GM11168 (cell line): Measurements from ENCODE around the gene ATP10D.

Experiments
- in situ Hi-C: fragments of 300-500 bp; cut with MboI; formaldehyde crosslinking; loops from one replicate; pipeline ENCODE4 v1.12.0; 2022; ENCODE audit warnings: low sequenced_read_pairs; ENCODE audit not compliant: unreplicated experiment

The ATP10D gene

DNA sequence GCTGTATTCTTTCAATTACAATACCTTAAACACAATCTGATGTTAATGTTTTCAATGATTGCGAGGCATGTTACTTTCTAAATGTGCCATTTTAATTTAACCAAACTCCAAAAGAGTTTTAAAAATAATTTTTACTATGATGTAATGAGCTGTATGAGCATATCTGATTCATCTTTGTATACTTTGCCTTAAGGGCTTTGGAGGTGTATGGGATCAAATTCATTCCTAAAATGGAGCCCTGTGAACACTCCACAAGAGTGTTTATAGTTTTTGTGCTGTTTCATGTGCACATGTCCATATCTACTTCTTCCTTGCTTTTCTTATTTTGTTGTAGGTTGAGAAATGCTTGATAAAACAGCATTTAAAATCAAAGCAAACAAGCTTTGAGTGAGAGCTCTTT, 82.4 kb downstream of the ATP10D start:
- in situ Hi-C loops = no loop called here

DNA sequence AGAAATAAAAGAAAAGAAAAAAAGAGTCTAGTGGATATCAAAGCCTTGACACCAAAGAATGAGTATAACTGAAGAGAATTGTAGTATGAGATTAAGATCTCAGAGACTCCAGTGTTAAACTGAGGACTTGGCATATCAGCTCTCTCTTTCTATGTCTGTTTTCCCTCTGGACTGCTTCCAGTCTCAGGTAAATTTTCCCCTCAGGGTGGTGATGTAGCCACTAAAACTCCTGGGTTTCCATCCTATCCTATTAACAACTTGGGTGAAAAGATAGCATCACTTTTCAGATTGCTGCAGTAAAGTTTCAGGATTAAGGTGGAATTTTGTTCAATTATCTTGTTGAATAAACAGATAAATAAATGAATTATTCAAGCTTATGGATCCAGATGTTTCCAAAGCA, 85.7 kb downstream of the ATP10D start:
- in situ Hi-C loops = no loop called here

DNA sequence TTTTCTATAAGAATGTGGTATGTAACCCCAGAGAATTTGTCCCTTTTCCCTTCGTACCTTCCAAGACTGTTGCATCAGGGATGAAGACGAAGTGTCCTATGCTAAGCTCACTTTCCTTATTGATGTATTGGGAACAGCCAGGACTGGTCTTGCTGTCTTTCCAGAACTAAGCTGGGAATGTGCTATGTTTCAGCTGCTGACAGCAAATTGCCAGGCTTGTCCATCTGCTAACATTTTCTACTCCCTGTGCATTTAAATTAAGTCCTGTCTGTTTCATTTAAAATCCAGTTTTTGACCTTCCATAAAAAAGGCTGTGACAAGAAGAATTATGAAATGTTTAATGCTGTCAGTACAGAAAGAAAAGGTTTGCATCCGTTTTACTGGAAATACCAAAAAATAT, 87.9 kb downstream of the ATP10D start:
- in situ Hi-C loops = no loop called here

DNA sequence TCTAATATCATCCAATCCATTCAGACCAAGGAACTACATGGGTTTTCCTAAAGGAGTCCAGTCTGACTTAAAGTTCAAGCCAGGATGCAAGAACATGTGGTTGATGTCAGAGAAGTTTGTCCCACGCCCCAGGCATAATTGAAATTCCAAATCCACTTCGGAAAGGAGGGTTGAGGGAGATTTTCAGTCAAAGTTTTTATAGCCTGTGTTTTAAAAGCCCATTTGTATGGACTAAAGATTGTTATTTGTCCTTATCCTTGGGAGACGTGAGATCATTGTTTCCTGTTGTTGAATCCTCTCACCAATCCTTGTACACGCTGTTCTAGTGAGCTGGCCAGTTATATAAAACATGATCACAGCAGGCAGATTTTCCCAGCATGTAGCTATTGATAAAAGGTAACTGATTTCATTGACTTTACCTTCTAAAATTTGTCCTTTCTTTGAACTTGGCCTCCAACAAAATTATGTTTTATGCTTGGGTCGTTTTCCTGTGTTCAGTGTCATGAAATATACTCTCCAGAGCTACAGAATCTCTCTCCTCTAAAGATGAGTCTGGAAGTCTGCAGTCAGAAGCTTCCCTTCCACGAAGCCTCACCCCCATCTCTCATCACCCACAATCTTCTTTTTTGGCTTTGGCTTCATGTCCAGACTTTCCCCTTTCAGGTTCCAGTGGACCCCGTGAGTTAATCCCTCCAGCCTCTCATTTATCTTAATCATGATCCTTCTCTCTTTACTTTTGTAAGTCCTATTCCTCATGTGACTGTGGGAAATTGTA, 92.9 kb downstream of the ATP10D start:
- in situ Hi-C loops = no loop called here

DNA sequence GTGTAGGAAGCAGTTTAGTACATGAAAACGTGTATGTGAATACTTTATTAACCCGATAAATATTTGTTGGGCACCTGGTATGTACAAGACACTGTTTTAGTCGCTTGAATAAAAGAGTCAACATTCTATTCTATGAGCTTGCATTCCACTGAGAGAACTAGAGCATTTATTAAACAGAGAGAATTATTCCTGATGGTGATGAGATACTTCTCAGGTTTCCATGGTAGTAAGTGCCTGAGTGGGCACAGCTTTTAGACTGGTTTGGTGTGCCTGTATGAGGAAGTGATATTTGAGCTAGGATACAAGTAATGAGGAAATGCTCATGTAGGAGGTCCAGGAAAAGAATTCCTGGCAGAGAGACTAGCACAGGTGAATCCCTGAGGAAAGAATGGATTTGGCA, 94.2 kb downstream of the ATP10D start:
- in situ Hi-C loops = no loop called here

DNA sequence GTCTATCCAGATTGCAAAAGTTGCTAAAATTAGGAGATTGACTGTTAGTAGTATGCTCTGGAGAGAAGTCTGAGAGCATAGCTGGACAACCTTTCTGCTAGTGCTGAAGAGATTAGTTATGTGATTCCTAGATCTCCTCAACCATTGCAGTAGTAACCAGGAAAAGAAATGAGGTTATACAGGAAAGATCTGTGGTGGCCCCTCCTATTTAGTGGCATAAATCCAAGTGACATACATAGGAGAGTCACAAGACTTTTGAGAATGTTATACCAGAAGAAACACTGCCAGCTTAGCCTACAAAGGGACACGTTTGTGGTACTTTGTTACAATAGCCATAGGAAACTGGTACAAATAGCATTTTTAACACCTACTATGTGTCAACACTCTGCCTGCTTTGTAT, 105.2 kb downstream of the ATP10D start:
- in situ Hi-C loops = no loop called here

DNA sequence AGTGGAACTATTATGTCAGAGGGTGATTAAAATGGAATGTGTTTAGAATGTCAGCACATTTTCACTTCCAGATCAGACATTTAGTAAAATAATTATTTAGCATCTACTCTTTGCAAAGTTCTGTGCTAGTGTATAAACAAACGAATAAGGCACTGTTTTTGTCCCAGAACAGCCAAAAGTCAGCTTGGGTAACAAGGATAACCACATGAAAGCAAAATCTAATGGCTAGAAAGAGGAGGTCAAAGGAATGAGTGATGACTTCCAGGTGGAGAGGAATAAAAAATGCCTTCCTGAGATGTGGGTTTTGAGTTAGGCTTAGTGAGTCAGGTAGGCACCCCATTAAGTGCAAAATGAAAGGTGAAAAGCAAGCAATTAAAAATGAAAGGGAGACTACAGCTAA, 112.6 kb downstream of the ATP10D start:
- in situ Hi-C loops = no loop called here

DNA sequence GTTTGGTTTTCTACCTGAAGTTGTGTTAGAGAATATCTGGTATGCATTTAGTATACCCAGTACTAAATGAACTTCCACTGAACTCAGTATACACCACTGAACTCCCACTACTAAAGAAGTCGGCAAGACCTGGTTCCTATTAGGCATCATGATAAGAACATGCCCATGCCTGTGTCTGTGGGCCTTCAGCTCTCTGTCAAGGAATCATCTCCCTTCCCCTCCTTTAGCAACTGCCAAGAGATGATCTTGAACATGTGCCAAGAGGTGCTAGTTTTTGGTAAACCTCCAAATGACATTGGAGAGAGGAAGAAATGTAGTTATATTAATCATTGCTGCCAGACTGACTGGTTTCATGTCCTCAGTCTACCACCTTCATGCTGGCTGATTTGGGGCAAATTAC, 113.2 kb downstream of the ATP10D start:
- in situ Hi-C loops = no loop called here

DNA sequence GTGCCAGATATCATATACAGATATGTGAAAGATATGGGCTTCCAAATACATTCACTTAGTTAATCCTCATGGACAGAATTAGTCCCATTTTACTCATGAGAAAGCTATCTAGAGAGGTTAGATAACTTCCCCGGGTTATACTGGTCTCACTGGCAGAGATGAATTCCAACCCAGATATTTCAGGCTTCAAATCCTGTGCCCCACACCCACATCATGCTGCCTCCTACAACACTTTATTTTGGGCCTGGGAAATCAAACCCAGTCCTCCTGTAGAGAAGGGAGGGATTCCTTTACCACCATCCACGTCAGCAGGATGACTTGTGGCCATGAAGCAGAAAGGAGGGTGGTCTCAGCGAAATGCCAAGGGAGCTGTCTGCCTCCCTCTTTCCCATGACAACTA, 113.8 kb downstream of the ATP10D start:
- in situ Hi-C loops = no loop called here

DNA sequence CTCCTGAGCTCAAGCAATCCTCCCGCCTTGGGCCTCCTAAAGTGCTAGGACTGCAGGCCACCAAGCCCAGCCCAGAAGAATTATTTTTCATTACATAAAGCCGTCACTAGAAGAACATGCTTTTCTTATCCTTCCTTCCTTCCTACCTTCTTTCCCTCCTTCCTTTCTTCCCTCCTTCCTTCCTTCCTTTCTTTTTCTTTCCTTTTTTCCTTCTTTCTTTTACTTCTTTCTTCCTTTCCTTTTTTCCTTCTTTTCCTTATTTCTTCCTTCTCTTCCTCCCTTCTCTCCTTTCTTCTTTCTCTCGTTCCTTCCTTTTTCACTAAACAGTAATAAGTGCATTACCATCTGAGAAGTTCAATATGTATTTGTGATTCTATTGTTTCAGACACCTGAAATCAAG, 121.4 kb downstream of the ATP10D start:
- in situ Hi-C loops = no loop called here

DNA sequence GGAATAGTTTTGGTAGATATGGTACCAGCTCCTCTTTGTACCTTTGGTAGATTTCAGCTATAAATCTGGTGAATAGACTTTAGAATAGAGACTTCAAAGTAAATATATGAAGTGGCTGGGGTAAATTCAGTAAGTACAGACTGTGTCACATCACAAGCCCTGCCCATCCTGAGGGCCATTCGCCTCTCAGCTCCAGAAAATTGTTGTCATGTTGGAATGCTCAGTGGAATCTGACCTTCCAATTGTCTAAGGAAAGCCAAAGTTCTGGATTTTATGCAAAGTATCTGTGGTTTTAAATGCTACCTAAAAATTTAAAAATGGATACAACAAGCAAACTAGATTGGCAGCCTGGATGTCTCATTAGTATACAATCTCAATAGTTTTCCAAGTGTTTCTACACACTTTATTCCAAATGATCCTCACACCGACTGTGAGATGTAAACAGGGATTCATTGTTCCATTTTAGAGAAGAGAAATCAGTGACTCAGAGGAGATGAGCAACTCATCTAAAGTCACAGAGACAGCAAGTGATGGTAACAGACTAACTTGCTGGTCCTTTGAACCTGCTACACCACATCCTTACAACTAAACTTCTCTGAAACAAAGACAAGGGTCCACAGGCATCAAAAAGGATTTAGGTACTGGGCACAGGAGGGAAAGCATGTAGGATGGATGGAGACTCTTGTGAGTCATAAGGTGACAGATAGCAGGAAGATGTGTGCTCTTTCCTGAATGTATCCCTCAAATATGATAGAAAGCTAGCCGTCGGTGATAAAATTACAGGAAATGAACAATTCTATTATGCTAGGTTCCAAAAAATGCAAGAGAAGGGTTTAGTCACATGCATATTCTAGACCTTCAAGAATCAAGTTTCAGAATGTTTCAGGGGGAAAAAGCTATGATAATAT, 127.3 kb downstream of the ATP10D start:
- in situ Hi-C loops = no loop called here

DNA sequence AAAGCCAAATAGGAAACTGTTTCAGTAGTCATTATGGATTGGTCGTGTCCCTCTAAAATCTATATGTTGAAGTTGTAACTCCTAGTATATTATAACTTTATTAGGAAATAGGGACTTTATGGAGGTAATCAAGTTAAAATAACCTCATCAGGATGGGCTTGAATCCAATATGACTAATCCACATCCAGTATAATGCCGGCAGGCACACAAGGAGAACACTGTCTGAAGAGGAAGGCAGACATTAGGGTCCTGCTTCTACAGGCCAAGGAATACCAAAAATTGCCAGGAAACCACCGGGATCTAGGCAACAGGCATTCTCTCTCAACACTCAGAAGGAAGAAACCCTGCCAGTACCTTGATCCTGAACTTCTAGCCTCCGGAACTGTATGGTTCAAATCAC, 130.3 kb downstream of the ATP10D start:
- in situ Hi-C loops = no loop called here

DNA sequence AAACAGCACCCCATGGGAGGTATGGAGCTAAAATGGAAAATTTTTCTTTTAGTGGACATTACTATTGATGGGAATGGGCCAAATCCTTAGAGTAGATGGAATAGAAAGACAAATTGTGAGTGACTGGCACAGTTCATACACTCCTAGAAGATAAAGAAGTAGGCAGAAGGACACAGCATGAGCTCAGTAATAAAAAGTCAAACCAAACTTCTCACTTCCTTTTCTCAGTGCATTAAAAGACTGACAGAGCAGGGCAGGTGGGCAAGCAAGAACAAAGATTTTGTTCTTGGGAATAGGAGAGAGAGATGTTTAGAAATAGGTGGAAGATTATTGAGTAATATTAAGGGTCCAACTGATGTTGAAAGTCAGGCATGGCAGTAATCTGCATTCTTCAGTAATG, 132.5 kb downstream of the ATP10D start:
- in situ Hi-C loops = no loop called here

DNA sequence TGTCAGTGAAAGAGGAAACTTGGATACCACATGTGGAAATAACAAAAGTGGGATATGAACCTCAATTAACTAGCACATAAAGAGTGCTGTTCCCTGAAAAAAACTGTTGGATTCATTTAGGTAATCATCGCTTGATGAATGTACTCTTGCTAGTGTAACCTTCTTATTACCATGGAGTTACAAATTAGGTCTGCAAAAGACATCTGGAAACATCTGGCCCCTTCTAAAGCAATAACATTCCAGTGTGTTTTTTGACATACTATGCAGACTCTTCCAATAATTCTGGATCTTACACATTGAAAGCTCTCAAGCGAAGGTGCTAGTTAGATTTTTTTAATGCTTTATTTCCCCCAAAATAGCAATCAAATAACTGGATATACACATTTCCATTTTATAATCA, 134.6 kb downstream of the ATP10D start:
- in situ Hi-C loops = no loop called here

DNA sequence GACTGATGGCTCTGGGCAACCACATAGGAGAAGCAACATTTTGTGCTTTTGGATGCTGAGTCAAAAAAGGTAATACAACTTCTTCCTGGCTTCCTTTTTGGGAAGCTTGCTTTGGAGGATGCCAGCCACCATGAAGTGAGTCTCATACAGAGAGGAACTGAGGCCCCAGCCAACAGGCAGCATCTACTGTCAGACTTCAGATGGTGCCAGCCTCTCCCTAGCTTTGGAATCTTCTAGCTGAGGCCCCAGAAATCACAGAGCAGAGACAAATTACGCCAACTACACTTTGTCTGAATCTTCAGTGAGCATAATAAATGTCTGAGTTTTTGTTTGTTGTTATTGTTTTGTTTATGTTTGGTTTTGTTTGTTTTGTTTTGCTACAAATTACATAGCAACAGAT, 136.1 kb downstream of the ATP10D start:
- in situ Hi-C loops = no loop called here

DNA sequence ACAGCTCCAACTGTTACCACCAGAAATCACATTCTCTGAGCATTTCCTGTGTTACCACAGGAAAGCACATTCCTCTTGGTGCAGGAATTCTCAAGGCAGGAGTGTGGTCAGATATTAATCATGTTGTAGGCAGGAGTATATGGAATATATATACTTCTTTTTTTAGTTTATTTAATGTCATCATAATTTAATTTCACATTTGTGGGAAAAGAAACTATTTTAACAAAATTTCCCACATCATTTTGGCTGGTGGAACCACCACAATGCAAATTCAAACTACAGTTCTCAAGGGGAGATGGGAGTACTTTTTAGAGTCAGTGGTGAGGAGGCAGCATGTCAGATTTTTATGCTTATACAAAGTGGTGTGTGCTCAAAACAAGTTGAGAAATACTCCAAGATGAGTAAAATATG, 139.0 kb downstream of the ATP10D start:
- in situ Hi-C loops = no loop called here

DNA sequence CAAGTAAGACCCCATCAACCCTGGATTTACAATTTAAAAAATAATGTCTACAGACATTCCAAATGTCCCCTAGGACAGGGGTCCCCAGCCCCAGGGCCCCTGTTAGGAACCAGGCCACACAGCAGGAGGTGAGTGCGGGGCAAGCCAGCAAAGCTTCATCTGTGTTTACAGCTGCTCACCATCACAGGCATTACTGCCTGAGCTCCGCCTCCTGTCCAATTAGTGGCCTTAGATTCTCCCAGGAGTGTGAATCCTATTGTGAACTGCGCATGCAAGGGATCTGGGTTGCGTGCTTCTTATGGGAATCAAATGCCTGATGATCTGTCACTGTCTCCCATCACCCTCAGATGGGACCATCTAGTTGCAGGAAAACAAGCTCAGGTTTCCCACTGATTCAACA, 146.1 kb downstream of the ATP10D start:
- in situ Hi-C loops = no loop called here

DNA sequence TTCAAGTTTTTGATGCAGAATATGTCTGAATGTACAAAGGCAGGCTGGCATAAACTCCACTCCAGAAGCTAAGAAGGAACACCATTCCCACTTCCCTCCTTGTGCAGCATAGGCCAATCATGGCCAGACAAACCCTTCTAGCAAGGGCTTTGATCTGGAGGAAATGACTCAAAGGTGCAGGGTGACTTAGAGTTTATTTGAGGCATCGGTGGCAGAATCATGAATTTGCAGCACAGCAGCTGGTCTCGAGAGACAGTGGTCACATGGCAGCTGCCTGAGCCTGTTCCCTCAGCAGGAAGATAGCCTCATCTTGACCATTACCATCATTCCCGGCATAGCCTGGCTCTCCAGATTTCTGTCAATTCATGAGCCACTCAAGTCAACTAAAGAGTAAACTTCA, 154.5 kb downstream of the ATP10D start:
- in situ Hi-C loops = no loop called here

DNA sequence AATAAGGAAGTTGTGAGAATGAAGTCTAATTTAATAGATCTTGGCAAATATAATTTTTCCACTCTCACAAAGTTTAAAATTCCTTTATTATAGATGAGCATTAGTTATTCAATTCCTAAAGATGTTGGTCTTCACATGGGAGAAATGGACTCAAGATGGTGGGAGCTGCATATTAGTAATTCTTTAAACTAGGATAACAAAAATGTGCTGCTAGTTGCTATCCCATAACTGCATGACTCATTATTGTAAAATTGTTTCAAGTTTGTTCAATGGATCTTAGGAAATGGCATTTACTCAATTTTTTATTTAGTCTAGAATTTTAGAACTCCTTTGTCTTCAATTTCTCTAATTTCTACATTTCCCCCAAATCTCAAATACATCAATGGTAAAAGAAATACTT, 155.8 kb downstream of the ATP10D start:
- in situ Hi-C loops = no loop called here

DNA sequence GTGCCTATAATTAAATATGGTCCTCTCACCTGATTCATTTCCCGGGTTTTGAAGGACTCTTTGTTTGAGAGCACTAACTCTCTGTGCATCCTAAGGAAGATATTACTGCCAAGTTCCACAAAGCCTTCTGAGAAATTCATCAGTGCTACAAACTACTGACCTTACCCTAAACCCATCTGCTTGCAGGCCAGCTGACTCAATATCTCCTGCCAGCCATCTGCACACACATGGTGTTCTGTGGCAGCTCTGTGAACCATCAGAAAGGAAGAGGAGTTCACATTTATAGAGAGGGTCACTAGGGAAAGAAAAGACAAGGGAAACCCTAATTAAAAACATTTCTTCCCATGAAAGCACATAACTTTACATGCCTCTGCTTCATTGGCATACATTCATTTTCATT, 156.7 kb downstream of the ATP10D start:
- in situ Hi-C loops = no loop called here

DNA sequence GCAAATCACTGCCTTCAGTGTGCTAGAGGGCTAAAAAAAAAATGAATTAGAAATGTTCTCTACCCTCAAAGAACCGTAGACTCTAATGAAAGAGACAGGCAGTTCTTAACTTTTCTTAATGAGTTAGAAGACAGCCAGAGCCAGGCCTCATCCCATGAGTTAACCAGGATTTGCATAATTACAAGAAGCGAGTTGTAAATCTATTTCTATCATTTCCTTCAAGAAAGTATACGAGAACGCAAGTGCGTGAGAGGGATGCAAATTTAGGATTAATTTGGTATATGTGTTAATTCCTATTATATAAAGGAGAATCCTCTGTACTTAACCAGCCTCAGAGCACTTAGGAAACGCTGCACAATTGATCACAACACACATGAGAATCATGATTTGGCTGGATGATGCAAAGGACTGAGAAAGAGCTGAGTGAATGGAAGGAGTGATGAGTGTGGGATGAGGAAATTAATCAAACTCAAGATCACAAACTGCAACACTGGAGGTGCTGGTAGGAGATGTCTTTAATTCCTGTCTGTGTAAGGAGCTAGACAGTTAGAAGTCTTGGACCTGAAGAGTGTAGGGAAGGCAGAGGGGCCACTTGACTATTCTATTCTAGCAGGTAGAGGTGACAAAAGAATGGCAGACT, 157.2 kb downstream of the ATP10D start:
- in situ Hi-C loops = no loop called here
